H1 (cell line): ENCODE results near the gene CROCC. TPM values are rescaled to one million over a fixed set of nuclear protein-coding genes. Genes with fewer than 3 reads are reported as not detected.

ENCODE experiments used
- CTCF ChIA-PET: fragments of 300-600 bp; sonication (Branson Sonifier 250); formaldehyde crosslinking; loops from one replicate; lab custom pipeline; 2021; ENCODE audit not compliant: partially characterized antibody; lab: Charles Lee
- POLR2A ChIA-PET: fragments of 300-600 bp; sonication (Branson Sonifier 250); formaldehyde crosslinking; loops from one replicate; lab custom pipeline; 2021; ENCODE audit warnings: inconsistent platforms; ENCODE audit not compliant: partially characterized antibody; lab: Charles Lee
- DNase-seq, 2 experiments: peaks; one replicate each; pipeline versions ENCODE4 v3.0.0 to v3.0.0-alpha.2; 2010 to 2022; ENCODE audit warnings: low spot score in 2 of 2, low read depth in 1 of 2, mixed read lengths in 1 of 2
- FAIRE-seq: peaks from 2 replicates; lab custom pipeline; 2011; peaks lifted over from hg19 to GRCh38; lab: Jason Lieb, UNC
- H2AFZ ChIP-seq: 2 replicates; pipeline ENCODE4 v1.8.1; 2012; ENCODE audit warnings: low read length, inconsistent platforms
- H2AK5ac ChIP-seq: 2 replicates; pipeline ENCODE4 v1.6.1; 2013; ENCODE audit warnings: low read depth, low read length
- H2BK120ac ChIP-seq: replicated peaks from 2 replicates; pipeline ENCODE3; 2013; ENCODE audit warnings: low read depth, low read length, inconsistent platforms
- H2BK12ac ChIP-seq: 2 replicates; pipeline ENCODE4 v1.6.1; 2013; ENCODE audit warnings: low read depth, low read length
- H2BK15ac ChIP-seq: 2 replicates; pipeline ENCODE4 v1.6.1; 2013; ENCODE audit warnings: low read length
- H2BK20ac ChIP-seq: 2 replicates; pipeline ENCODE4 v1.6.1; 2013; ENCODE audit warnings: low read length
- H2BK5ac ChIP-seq: 2 replicates; pipeline ENCODE4 v1.6.1; 2013; ENCODE audit warnings: low read depth, low read length
- H3K14ac ChIP-seq: 2 replicates; pipeline ENCODE4 v1.6.1; 2013; ENCODE audit warnings: inconsistent platforms; ENCODE audit not compliant: insufficient read length
- H3K18ac ChIP-seq: 2 replicates; pipeline ENCODE4 v1.6.1; 2013; ENCODE audit warnings: low read length; ENCODE audit errors: extremely low read depth
- H3K23ac ChIP-seq: 2 replicates; pipeline ENCODE4 v1.6.1; 2013; ENCODE audit warnings: inconsistent platforms; ENCODE audit not compliant: insufficient read length
- H3K23me2 ChIP-seq: 2 replicates; pipeline ENCODE4 v1.6.1; 2013; ENCODE audit warnings: low read depth, low read length
- H3K27ac ChIP-seq: 2 replicates; pipeline ENCODE4 v1.6.1; 2011; ENCODE audit warnings: low read depth, low read length, inconsistent platforms
- H3K27me3 ChIP-seq, 4 experiments: replicated peaks in 1 of 4; 1 replicate in 1 of 4; 2 replicates in 3 of 4; pipeline versions ENCODE4 v1.6.1 to v1.8.1; 2011 to 2013; ENCODE audit warnings: low read length in 3 of 4, mild to moderate bottlenecking in 3 of 4, inconsistent platforms in 2 of 4, mixed read lengths in 2 of 4, moderate library complexity in 1 of 4; ENCODE audit not compliant: control insufficient read depth in 3 of 4, insufficient read depth in 3 of 4; ENCODE audit errors: extremely low read depth in 1 of 4
- H3K36me3 ChIP-seq, 4 experiments: 2 replicates each; pipeline versions ENCODE4 v1.6.1 to v1.8.1; 2011 to 2013; ENCODE audit warnings: mild to moderate bottlenecking in 4 of 4, low read length in 3 of 4, moderate library complexity in 2 of 4, control low read depth in 1 of 4, inconsistent platforms in 1 of 4; ENCODE audit not compliant: insufficient read depth in 4 of 4, control insufficient read depth in 2 of 4
- H3K4ac ChIP-seq: replicated peaks from 2 replicates; pipeline ENCODE3; 2013; ENCODE audit warnings: low read length, low read depth, mixed read lengths, inconsistent platforms; ENCODE audit not compliant: insufficient read length
- H3K4me1 ChIP-seq, 4 experiments: replicated peaks in 1 of 4; 1 replicate in 1 of 4; 2 replicates in 3 of 4; pipeline versions ENCODE4 v1.6.1 to v1.8.1; 2011 to 2013; ENCODE audit warnings: low read length in 3 of 4, inconsistent platforms in 2 of 4, mixed read lengths in 1 of 4; ENCODE audit not compliant: insufficient read depth in 4 of 4, control insufficient read depth in 3 of 4
- H3K4me2 ChIP-seq, 2 experiments: 2 replicates each; pipeline versions ENCODE4 v1.6.1 to v1.8.1; 2011 to 2013; ENCODE audit warnings: low read depth in 2 of 2, low read length in 2 of 2, control low read depth in 1 of 2, inconsistent platforms in 1 of 2, mild to moderate bottlenecking in 1 of 2; ENCODE audit not compliant: insufficient read depth in 1 of 2
- H3K4me3 ChIP-seq, 4 experiments: fragments of 200-600, 300-600 bp in 1 of 4; sonication (generic), shearing (Covaris generic), sonication (Bioruptor Twin) in 1 of 4; 2 replicates each; pipeline versions ENCODE4 v1.5.1 to v1.8.1; 2011 to 2016; ENCODE audit warnings: low read length in 4 of 4, low read depth in 3 of 4, control low read depth in 2 of 4, inconsistent platforms in 2 of 4, mild to moderate bottlenecking in 2 of 4, mixed read lengths in 1 of 4, moderate library complexity in 1 of 4; ENCODE audit not compliant: insufficient read depth in 2 of 4; ENCODE audit errors: extremely low read depth in 1 of 4
- H3K56ac ChIP-seq: replicated peaks from 2 replicates; pipeline ENCODE3; 2013; ENCODE audit warnings: low read depth, mild to moderate bottlenecking, mixed read lengths, low read length, inconsistent platforms; ENCODE audit not compliant: insufficient read length
- H3K79me1 ChIP-seq: 2 replicates; pipeline ENCODE4 v1.6.1; 2013; ENCODE audit warnings: low read depth, low read length, control low read depth
- H3K79me2 ChIP-seq, 2 experiments: 2 replicates each; pipeline versions ENCODE4 v1.6.1 to v1.8.1; 2012 to 2013; ENCODE audit warnings: low read length in 2 of 2, mild to moderate bottlenecking in 2 of 2, inconsistent platforms in 1 of 2; ENCODE audit not compliant: insufficient read depth in 2 of 2, control insufficient read depth in 1 of 2
- H3K9ac ChIP-seq, 4 experiments: replicated peaks in 1 of 4; 1 replicate in 1 of 4; 2 replicates in 3 of 4; pipeline versions ENCODE4 v1.6.1 to v1.8.1; 2011 to 2013; ENCODE audit warnings: low read depth in 3 of 4, low read length in 3 of 4, control low read depth in 2 of 4, mild to moderate bottlenecking in 2 of 4, moderate library complexity in 2 of 4, inconsistent platforms in 1 of 4; ENCODE audit errors: extremely low read depth in 1 of 4
- H3K9me3 ChIP-seq, 2 experiments: 2 replicates each; pipeline versions ENCODE4 v1.6.1 to v1.8.1; 2012 to 2013; ENCODE audit warnings: mild to moderate bottlenecking in 2 of 2, moderate library complexity in 2 of 2, control low read depth in 1 of 2, inconsistent platforms in 1 of 2, low read depth in 1 of 2, low read length in 1 of 2, mixed read lengths in 1 of 2; ENCODE audit not compliant: insufficient read depth in 2 of 2
- H4K20me1 ChIP-seq, 2 experiments: replicated peaks in 1 of 2; 2 replicates each; pipeline versions ENCODE3 to v1.8.1; 2011 to 2013; ENCODE audit warnings: inconsistent platforms in 2 of 2, low read length in 2 of 2, mild to moderate bottlenecking in 1 of 2; ENCODE audit not compliant: insufficient read depth in 2 of 2, control insufficient read depth in 1 of 2
- H4K5ac ChIP-seq: 2 replicates; pipeline ENCODE4 v1.6.1; 2013; ENCODE audit warnings: low read length, low read depth, mixed read lengths, inconsistent platforms; ENCODE audit not compliant: insufficient read length
- H4K8ac ChIP-seq: 2 replicates; pipeline ENCODE4 v1.8.0; 2013; ENCODE audit warnings: mild to moderate bottlenecking, moderate library complexity, low read length, inconsistent platforms; ENCODE audit not compliant: insufficient read depth; ENCODE audit errors: extremely low read depth
- H4K91ac ChIP-seq: replicated peaks from 2 replicates; pipeline ENCODE3; 2013; ENCODE audit warnings: low read length, mixed read lengths, inconsistent platforms; ENCODE audit not compliant: insufficient read length
- WGBS, 2 experiments: shearing (Covaris generic) in 1 of 2; methylation state at CpG; one replicate each; pipeline versions ENCODE4 v1.1.6 to v1.1.7; 2013 to 2015; ENCODE audit warnings: low lambda C conversion rate in 2 of 2, mixed read lengths in 2 of 2, inconsistent platforms in 1 of 2, low coverage in 1 of 2, missing lambda C conversion rate in 1 of 2; ENCODE audit not compliant: insufficient replicate concordance in 2 of 2, insufficient coverage in 1 of 2, insufficient read length in 1 of 2; ENCODE audit errors: extremely low coverage in 1 of 2, missing lambda C conversion rate in 1 of 2; 5-methylcytosine and 5-hydroxymethylcytosine counted together
- polyA plus RNA-seq, 7 experiments: library from polyadenylated mRNA; depleted of rRNA in 3 of 7; stranded (reverse) in 5 of 7; unstranded in 2 of 7; fragments of >200 nt in 5 of 7; fragments of 200-250 nt in 2 of 7; gene quantifications; 1 replicate in 5 of 7; 2 replicates in 1 of 7; 4 replicates in 1 of 7; pipeline versions ENCODE4 v1.2.1 to v1.2.3, GENCODE V29; 2011 to 2013; ENCODE audit warnings: missing spikeins in 2 of 7, mixed read lengths in 2 of 7
- total RNA-seq: library from RNA; stranded (reverse); fragmentation: NEBNext Ultra II Directional; extraction: Animal tissue kit (Norgen Biotek cat#: 25700); gene quantifications from 2 replicates; pipeline ENCODE4 v1.2.1, GENCODE V29; 2021

Gene CROCC
- total and polyA plus RNA-seq, 2 of the 8 experiments (the other 6 are each of a cell fraction or from before 2014, with no cell fraction given), result 12.1 to 39.5 TPM

GRCh38 chr1:16979475-16980327, 58.0 kb downstream of the CROCC start:
- no peak overlapping the region for H2BK120ac ChIP-seq
- peak overlapping the region; percentile 35 for H4K5ac ChIP-seq
- peak overlapping the region; percentile 46 to 72 (median 54); a peak in 6 of 7 replicates for H3K9ac ChIP-seq
- H2BK5ac ChIP-seq, result peak overlapping the region; percentile 44; the same call in 1 of the 2 replicates
- FAIRE-seq, result no peak
- H3K18ac ChIP-seq, result peak overlapping the region; percentile 95
- H2BK15ac ChIP-seq, result 0 out of 2 replicates have a peak overlapping the region, but pooled peaks have one; percentile 46
- no peak overlapping the region for H3K27ac ChIP-seq
- H3K4ac ChIP-seq, result peak overlapping the region; percentile 2
- peak overlapping the region; percentile 75; the same call in 1 of the 2 replicates for H2BK12ac ChIP-seq
- peak overlapping the region; percentile 29 for H4K91ac ChIP-seq
- peaks cover 0 to 3% (median 0%) of the 10 kb centered on the region in 4 experiments; a peak in 1 of 7 replicates for H3K27me3 ChIP-seq
- peak overlapping the region; percentile 83 to 99 for H3K4me2 ChIP-seq
- peaks cover 0 to 27% of the 10 kb centered on the region in 2 experiments; a peak in 2 of 4 replicates for H3K79me2 ChIP-seq
- no peak overlapping the region for H3K23ac ChIP-seq
- peaks cover 0 to 20% (median 14%) of the 10 kb centered on the region in 4 experiments; a peak in 6 of 7 replicates for H3K4me1 ChIP-seq
- peak overlapping the region; percentile 62 to 98 (median 86) for H3K4me3 ChIP-seq
- peak in 1 of 2 experiments; percentile 71 for DNase-seq
- no peaks in the 10 kb centered on the region for H3K9me3 ChIP-seq
- H3K23me2 ChIP-seq, result peaks cover 6% of the 10 kb centered on the region
- H3K56ac ChIP-seq, result peak overlapping the region; percentile 13
- H3K14ac ChIP-seq, result no peak overlapping the region
- ChIA-PET POLR2A (interaction anchor here (0.6 to 6.6 kb wide), 17 partner anchors 7 to 106 kb away, joined by 3 to 92 read pairs (median 4); partner anchors contain the start of gene CROCC), CTCF (interaction anchor here (0.9 to 14.2 kb wide), 8 partner anchors 8 to 359 kb away, joined by 3 to 267 read pairs (median 4); no protein-coding TSS in a partner anchor)
- H2AK5ac ChIP-seq, result no peak overlapping the region; the same call in 1 of the 2 replicates
- peaks cover 12% of the 10 kb centered on the region for H3K79me1 ChIP-seq
- H2BK20ac ChIP-seq, result no peak overlapping the region
- peaks cover 10 to 18% of the 10 kb centered on the region in 2 experiments for H4K20me1 ChIP-seq
- WGBS, 2 experiments, result 4% methylated on average over 27 of the region's 44 CpGs; no CpG with 5 or more reads in 1 of the 2 experiments
- no peak overlapping the region for H2AFZ ChIP-seq
- peaks cover 5 to 27% (median 16%) of the 10 kb centered on the region in 4 experiments for H3K36me3 ChIP-seq
- H4K8ac ChIP-seq, result peak overlapping the region; percentile 82
